Esophagus squamous epithelium (tissue), 4 donors: ENCODE data around the gene RELT.

Source experiments
- CTCF ChIP-seq, 6 experiments: fragments of 450-650 bp in 4 of 6; fragments of 200-600 bp in 2 of 6; sonication (generic) in 2 of 6; IDR thresholded peaks; one replicate each; pipeline ENCODE4 v1.5.1; 2016 to 2019; ENCODE audit warnings: antibody characterized with exemption in 6 of 6, mild to moderate bottlenecking in 4 of 6, moderate library complexity in 4 of 6
- POLR2A ChIP-seq, 4 donors: fragments of 450-650 bp; IDR thresholded peaks; one replicate each; pipeline ENCODE4 v1.6.1; 2017; ENCODE audit warnings: antibody characterized with exemption in 4 of 4, mild to moderate bottlenecking in 4 of 4, moderate library complexity in 3 of 4

- no peak for TF ChIP-seq CTCF (IDR thresholded peaks at IDR 0.05)
- TF ChIP-seq POLR2A (IDR thresholded peaks at IDR 0.05): no peak
Measured at GRCh38 chr11:73391665-73392064, 15.5 kb downstream of the RELT start.
